Adrenal gland (tissue), 12 donors: Measurements from ENCODE around the gene SCGB1A1. TPM values are rescaled to one million over a fixed set of nuclear protein-coding genes. Genes with fewer than 3 reads are reported as not detected.

Experiments
- DNase-seq, 7 donors: peaks; one replicate each; pipeline ENCODE4 v3.0.0-alpha.2; 2019 to 2020
- H3K27ac ChIP-seq, 5 donors: fragments of 200-600 bp; sonication (generic) in 4 of 5; 1 replicate in 3 of 5; 2 replicates in 2 of 5; pipeline versions ENCODE4 v1.5.1 to v1.8.0; 2016 to 2020; ENCODE audit warnings: mild to moderate bottlenecking in 1 of 5
- H3K27me3 ChIP-seq: fragments of 200-600 bp; 2 replicates; pipeline ENCODE4 v1.8.0; 2021
- H3K36me3 ChIP-seq, 2 donors: fragments of 200-600 bp; replicated peaks in 1 of 2; 1 replicate in 1 of 2; 2 replicates in 1 of 2; pipeline versions ENCODE4 v1.5.1 to v1.8.0; 2018 to 2022
- H3K4me1 ChIP-seq, 2 donors: fragments of 200-600 bp; replicated peaks in 1 of 2; 1 replicate in 1 of 2; 2 replicates in 1 of 2; pipeline versions ENCODE4 v1.5.1 to v1.8.0; 2018 to 2021
- H3K4me3 ChIP-seq, 4 donors: fragments of 200-600 bp; sonication (generic) in 3 of 4; one replicate each; pipeline ENCODE4 v1.5.1; 2016 to 2018
- H3K9me3 ChIP-seq, 3 donors: fragments of 200-600 bp; sonication (generic) in 1 of 3; replicated peaks in 1 of 3; 1 replicate in 2 of 3; 2 replicates in 1 of 3; pipeline versions ENCODE4 v1.5.1 to v1.8.0; 2016 to 2021
- POLR2A ChIP-seq, 2 donors: fragments of 450-650 bp; IDR thresholded peaks; one replicate each; pipeline ENCODE4 v1.6.1; 2017; ENCODE audit warnings: antibody characterized with exemption in 2 of 2, mild to moderate bottlenecking in 2 of 2, moderate library complexity in 1 of 2
- WGBS, 4 donors: extraction: QIAGEN DNeasy Blood & Tissue Kit in 2 of 4; methylation state at CpG; one replicate each; pipeline versions ENCODE4 v1.1.5 to v1.1.7; 2013 to 2017; 5-methylcytosine and 5-hydroxymethylcytosine counted together
- intact Hi-C, 2 donors: fragments of 100-400 bp; cut with DNase I; formaldehyde crosslinking; loops; one replicate each; pipeline versions ENCODE4 v1.14.1 to v1.15.0; 2022 to 2023
- polyA plus RNA-seq, 3 donors: library from polyadenylated mRNA; stranded (reverse); fragments of 200-250 nt in 2 of 3; fragments of 350-450 nt in 1 of 3; fragmentation: Illumina TruSeq in 1 of 3; extraction: RNeasy Lipid Tissue Mini Kit (QIAGEN cat#74804) in 1 of 3; gene quantifications; one replicate each; pipeline ENCODE4 v1.2.3, GENCODE V29; 2013 to 2014
- total RNA-seq, 9 donors: library from RNA; depleted of rRNA in 4 of 9; stranded (reverse); fragments of >200 nt in 4 of 9; fragments of 120-200 nt in 1 of 9; fragmentation: NEBNext Ultra II Directional in 1 of 9; extraction: Animal tissue kit (Norgen Biotek cat#: 25700) in 1 of 9; gene quantifications; one replicate each; pipeline versions ENCODE4 v1.1.0 to v1.2.4, GENCODE V29; 2013 to 2023
- TF ChIP-seq, protein P1 (sequence below), 6 experiments: fragments of 450-650 bp in 4 of 6; fragments of 200-600 bp in 2 of 6; sonication (generic) in 1 of 6; IDR thresholded peaks; 1 replicate in 5 of 6; 2 replicates in 1 of 6; pipeline versions ENCODE4 v1.5.1 to v1.8.0; 2016 to 2021; ENCODE audit warnings: antibody characterized with exemption in 6 of 6, mild to moderate bottlenecking in 2 of 6, moderate library complexity in 1 of 6
- donor health status: healthy with polysubstance abuse.
- donor health status: Bipolar disorder and iron deficiency.
- donor health status: DM: yes; HTN: yes; CAD: no.
- donor health status: DM: no; HTN: no; CAD: no.
- donor health status: DM: no; HTN: no; CAD: no.
- donor health status: DM: yes; HTN: yes; CAD: no.

SCGB1A1 gene
- total and polyA plus RNA-seq, 12 donors = 1.5 to 3.1 (median 1.7) TPM; not detected in 9

DNA sequence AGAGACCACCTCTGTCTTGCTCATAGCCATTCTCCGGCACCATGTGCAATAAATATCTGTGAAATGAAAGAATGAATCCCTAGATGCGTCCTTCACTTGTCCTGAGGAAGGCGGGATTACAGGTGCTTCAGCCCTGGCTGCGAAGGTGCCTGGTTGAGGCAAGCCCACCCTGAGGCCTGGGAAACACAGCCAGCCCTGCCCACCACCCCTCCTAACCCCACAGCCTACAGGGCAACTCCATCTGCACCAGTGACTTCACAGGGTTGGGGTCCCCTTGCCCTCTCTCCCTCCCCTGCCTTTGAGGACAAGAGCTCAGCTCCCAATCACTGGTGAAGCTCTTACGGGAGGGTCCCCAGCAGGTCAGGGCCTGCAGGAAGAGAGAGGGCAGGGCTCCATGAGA lies 17.5 kb upstream of the SCGB1A1 start:
- intact Hi-C loops = no loop called here
- Histone ChIP-seq H3K27ac (peak overlapping the region in 3 of 5 donors; percentile 15 to 88 (median 44)), H3K9me3 (no peaks in the 10 kb centered on the region), H3K4me1 (peaks cover 0 to 28% of the 10 kb centered on the region in 2 donors), H3K27me3 (no peaks in the 10 kb centered on the region), H3K4me3 (no peak overlapping the region), H3K36me3 (no peaks in the 10 kb centered on the region)
- no peak for DNase-seq
- TF ChIP-seq POLR2A (IDR thresholded peaks at IDR 0.05) = no peak
- TF ChIP-seq, protein P1, sequence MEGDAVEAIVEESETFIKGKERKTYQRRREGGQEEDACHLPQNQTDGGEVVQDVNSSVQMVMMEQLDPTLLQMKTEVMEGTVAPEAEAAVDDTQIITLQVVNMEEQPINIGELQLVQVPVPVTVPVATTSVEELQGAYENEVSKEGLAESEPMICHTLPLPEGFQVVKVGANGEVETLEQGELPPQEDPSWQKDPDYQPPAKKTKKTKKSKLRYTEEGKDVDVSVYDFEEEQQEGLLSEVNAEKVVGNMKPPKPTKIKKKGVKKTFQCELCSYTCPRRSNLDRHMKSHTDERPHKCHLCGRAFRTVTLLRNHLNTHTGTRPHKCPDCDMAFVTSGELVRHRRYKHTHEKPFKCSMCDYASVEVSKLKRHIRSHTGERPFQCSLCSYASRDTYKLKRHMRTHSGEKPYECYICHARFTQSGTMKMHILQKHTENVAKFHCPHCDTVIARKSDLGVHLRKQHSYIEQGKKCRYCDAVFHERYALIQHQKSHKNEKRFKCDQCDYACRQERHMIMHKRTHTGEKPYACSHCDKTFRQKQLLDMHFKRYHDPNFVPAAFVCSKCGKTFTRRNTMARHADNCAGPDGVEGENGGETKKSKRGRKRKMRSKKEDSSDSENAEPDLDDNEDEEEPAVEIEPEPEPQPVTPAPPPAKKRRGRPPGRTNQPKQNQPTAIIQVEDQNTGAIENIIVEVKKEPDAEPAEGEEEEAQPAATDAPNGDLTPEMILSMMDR (IDR thresholded peaks at IDR 0.05) = no peak
- 69 to 94% (median 91%) methylated on average over 2 to 5 of the region's 5 CpGs for WGBS, 4 donors

DNA sequence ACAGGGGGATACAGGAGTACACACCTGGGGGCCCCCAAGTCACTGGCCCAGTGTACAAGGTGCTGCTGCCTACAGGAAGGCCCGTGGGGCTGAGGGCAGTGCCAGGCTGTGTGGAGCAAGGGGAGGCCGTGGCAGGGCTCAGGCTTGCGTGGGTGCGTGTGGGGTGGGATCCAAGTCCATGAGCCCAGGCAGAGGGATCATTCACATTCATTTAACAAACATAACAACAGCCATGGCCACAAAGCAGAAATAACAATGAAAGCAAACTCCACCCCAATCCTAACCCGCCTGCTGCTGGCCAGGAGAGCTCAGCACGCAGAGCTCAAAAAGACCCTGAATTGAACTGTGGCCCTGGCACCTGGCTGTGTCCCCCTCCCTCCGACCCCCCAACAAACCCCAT lies 17.0 kb upstream of the SCGB1A1 start:
- no peak overlapping the region for H3K4me3 ChIP-seq
- DNase-seq = no peak
- H3K27ac ChIP-seq = peak overlapping the region in 3 of 5 donors; percentile 8 to 88 (median 15)

DNA sequence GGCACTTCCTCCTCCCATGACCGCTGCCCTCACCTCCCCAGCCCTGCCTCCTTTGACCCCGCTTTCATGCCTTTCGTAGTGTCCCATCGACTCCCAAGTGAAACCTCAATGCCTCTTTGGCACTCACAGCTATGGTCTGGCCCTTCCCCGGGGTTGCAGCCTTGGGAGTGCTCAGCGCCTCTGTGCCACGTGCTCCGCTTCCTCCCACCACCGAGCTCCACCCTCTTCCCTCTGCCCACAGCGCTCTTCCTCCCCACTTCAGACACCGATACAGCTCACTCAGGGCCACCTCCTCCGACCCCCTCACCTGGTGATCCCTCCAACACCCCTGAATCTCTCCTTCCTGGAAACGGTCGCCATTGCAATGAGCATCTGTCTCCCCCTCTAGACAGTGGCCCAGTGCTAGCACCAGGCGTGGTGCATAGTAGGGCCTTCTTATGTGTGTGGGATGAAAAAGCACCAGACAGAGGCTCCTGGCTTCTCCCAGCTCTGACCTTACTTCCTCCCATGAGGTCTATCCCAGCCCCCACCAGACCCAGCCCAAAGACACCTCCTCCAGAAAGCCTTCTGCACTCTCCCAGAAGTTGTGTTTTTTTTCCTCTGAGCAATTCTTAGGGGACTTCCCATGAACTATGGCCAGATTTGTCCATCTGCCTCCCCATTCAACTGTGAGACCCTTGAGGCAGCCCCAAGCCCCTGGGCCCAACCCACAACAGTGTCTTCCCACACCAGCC lies 16.4 kb upstream of the SCGB1A1 start:
- peak overlapping the region in 2 of 5 donors; percentile 8 to 88 for H3K27ac ChIP-seq
- H3K36me3 ChIP-seq = no peaks in the 10 kb centered on the region
- TF ChIP-seq, protein P1 (IDR thresholded peaks at IDR 0.05) = no peak
- TF ChIP-seq POLR2A (IDR thresholded peaks at IDR 0.05) = no peak
- 49 to 60% (median 53%) methylated on average over 15 of the region's 15 CpGs for WGBS, 4 donors
- peak in 6 of 7 donors; percentile 43 to 66 (median 54) for DNase-seq
- H3K9me3 ChIP-seq = no peaks in the 10 kb centered on the region
- peaks cover 0 to 28% of the 10 kb centered on the region in 2 donors for H3K4me1 ChIP-seq
- intact Hi-C loops = no loop called here
- H3K27me3 ChIP-seq = no peaks in the 10 kb centered on the region
- no peak overlapping the region for H3K4me3 ChIP-seq

More for the DNA sequence above, 17.0 kb upstream of the SCGB1A1 start:
- Histone ChIP-seq H3K4me1 (peaks cover 0 to 28% of the 10 kb centered on the region in 2 donors), H3K36me3 (no peaks in the 10 kb centered on the region), H3K9me3 (no peaks in the 10 kb centered on the region), H3K27me3 (no peaks in the 10 kb centered on the region)
- WGBS, 4 donors = 69 to 78% (median 73%) methylated on average over 7 of the region's 7 CpGs
- intact Hi-C loops = no loop called here
- TF ChIP-seq POLR2A (IDR thresholded peaks at IDR 0.05) = no peak
- TF ChIP-seq, protein P1 (IDR thresholded peaks at IDR 0.05) = no peak

DNA sequence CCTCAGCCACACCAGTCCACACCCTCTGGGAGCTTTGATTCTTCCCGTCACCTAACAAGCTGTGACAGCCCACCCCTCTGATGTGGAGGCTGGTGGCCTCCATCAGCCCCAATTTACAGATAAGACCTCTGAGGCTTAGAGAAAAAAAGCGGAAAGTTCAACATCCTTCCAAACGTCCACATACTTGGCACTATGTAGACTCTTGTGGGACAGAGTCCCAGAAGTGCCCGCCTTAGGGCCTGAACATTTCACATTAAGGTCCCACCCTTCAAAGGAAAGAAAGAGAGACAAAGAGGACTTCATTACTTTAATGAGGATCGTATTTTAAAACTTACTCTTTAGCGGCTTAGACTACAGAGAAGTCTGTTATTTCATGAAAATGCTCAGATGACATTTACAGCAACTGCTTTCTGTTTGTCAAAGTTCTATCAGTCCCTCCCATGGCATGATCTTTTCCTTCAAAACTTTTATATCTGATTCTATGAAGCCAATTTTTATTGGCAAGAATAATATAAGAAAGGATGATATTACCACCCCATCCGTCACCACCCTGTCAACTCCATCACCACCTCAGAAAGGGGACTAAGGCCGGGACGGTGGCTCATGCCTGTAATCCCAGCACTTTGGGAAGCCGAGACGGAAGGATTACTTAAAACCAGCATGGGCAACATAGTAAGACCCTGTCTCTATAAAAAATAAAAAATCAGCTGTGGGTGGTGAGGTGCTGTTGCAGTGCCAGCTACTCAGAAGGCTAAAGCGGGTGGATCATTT lies 15.7 kb upstream of the SCGB1A1 start:
- Histone ChIP-seq H3K27ac (peak overlapping the region in 1 of 5 donors; percentile 88), H3K9me3 (no peaks in the 10 kb centered on the region), H3K36me3 (no peaks in the 10 kb centered on the region), H3K4me1 (peaks cover 0 to 25% of the 10 kb centered on the region in 2 donors), H3K4me3 (no peak overlapping the region), H3K27me3 (no peaks in the 10 kb centered on the region)
- TF ChIP-seq, protein P1 (IDR thresholded peaks at IDR 0.05) = no peak
- no peak for TF ChIP-seq POLR2A (IDR thresholded peaks at IDR 0.05)
- DNase-seq = no peak
- 82 to 89% (median 86%) methylated on average over 12 of the region's 12 CpGs for WGBS, 4 donors
- intact Hi-C loops = no loop called here
